Endothelial cell of umbilical vein (primary cell): ENCODE results near the gene PRDM16. TPM values are rescaled to one million over a fixed set of nuclear protein-coding genes. Genes with fewer than 3 reads are reported as not detected.

Experiments
- BruUV-seq: library from RNA; stranded (reverse); fragments of 400-500 nt; replicated peaks from 2 replicates; lab custom pipeline; 2021; lab: Mats Ljungman, UMichigan
- CTCF ChIA-PET: fragments of 300-600, 350-600 bp; sonication (Branson Sonifier 250); formaldehyde crosslinking; loops from one replicate; lab custom pipeline; 2021; ENCODE audit warnings: antibody characterized with exemption, inconsistent platforms; lab: Charles Lee
- POLR2A ChIA-PET: fragments of 300-600, 350-600 bp; sonication (Branson Sonifier 250); formaldehyde crosslinking; loops from one replicate; lab custom pipeline; 2021; ENCODE audit warnings: antibody characterized with exemption, inconsistent platforms; lab: Charles Lee
- DNase-seq: peaks from one replicate; pipeline ENCODE4 v3.0.0-alpha.2; 2011; ENCODE audit warnings: low read depth, low spot score
- FAIRE-seq: peaks from 2 replicates; lab custom pipeline; 2011; peaks lifted over from hg19 to GRCh38; lab: Jason Lieb, UNC
- H2AFZ ChIP-seq: 2 replicates; pipeline ENCODE4 v1.6.0; 2012; ENCODE audit warnings: low read depth, low read length, control low read depth, inconsistent platforms
- H3K27ac ChIP-seq: 2 replicates; pipeline ENCODE4 v1.5.1; 2011; ENCODE audit warnings: low read depth, mild to moderate bottlenecking, control low read depth, low read length, moderate library complexity; ENCODE audit not compliant: insufficient read depth
- H3K27me3 ChIP-seq, 2 experiments: 2 replicates each; pipeline versions ENCODE4 v1.6.0 to v1.6.1; 2011; ENCODE audit warnings: low read length in 2 of 2, mixed read lengths in 1 of 2; ENCODE audit not compliant: control insufficient read depth in 2 of 2, insufficient read depth in 2 of 2
- H3K36me3 ChIP-seq, 2 experiments: 2 replicates in 1 of 2; 3 replicates in 1 of 2; pipeline ENCODE4 v1.5.1; 2011; ENCODE audit warnings: low read length in 2 of 2, mild to moderate bottlenecking in 1 of 2, moderate library complexity in 1 of 2; ENCODE audit not compliant: control insufficient read depth in 2 of 2, insufficient read depth in 2 of 2; ENCODE audit errors: extremely low read depth in 1 of 2
- H3K4me1 ChIP-seq: 3 replicates; pipeline ENCODE4 v1.5.1; 2011; ENCODE audit warnings: mild to moderate bottlenecking, low read length; ENCODE audit not compliant: control insufficient read depth, insufficient read depth; ENCODE audit errors: extremely low read depth
- H3K4me2 ChIP-seq: 2 replicates; pipeline ENCODE4 v1.6.1; 2011; ENCODE audit warnings: low read length, control low read depth, mixed read lengths; ENCODE audit not compliant: insufficient read depth
- H3K4me3 ChIP-seq, 3 experiments: fragments of 200-600 bp in 1 of 3; sonication (generic), shearing (Covaris generic) in 1 of 3; replicated peaks in 1 of 3; 2 replicates each; pipeline ENCODE4 v1.5.1; 2011 to 2016; ENCODE audit warnings: control low read depth in 3 of 3, low read length in 3 of 3, mild to moderate bottlenecking in 2 of 3, inconsistent platforms in 1 of 3, low read depth in 1 of 3, moderate library complexity in 1 of 3; ENCODE audit not compliant: insufficient read depth in 1 of 3
- H3K79me2 ChIP-seq: 2 replicates; pipeline ENCODE4 v1.6.0; 2012; ENCODE audit warnings: low read length, inconsistent platforms; ENCODE audit not compliant: control insufficient read depth, insufficient read depth
- H3K9ac ChIP-seq: replicated peaks from 2 replicates; pipeline ENCODE3; 2011; ENCODE audit warnings: low read length, control low read depth; ENCODE audit not compliant: insufficient read depth; ENCODE audit errors: extremely low read depth
- H3K9me1 ChIP-seq: replicated peaks from 3 replicates; pipeline ENCODE4 v1.6.0; 2011; ENCODE audit warnings: mild to moderate bottlenecking, low read length; ENCODE audit not compliant: control insufficient read depth, insufficient read depth; ENCODE audit errors: extremely low read depth
- H3K9me3 ChIP-seq: replicated peaks from 2 replicates; pipeline ENCODE4 v1.5.1; 2012; ENCODE audit warnings: low read length, inconsistent platforms; ENCODE audit not compliant: control insufficient read depth, insufficient read depth
- H4K20me1 ChIP-seq: replicated peaks from 2 replicates; pipeline ENCODE3; 2011; ENCODE audit warnings: mild to moderate bottlenecking, low read length; ENCODE audit not compliant: control insufficient read depth, insufficient read depth; ENCODE audit errors: extremely low read depth
- CTCF ChIP-seq, 2 donors: IDR thresholded peaks; 1 replicate in 1 of 2; 2 replicates in 1 of 2; pipeline ENCODE4 v1.5.1; 2011; ENCODE audit warnings: low read length in 2 of 2, mild to moderate bottlenecking in 2 of 2, moderate library complexity in 2 of 2, control low read depth in 1 of 2, inconsistent platforms in 1 of 2, low read depth in 1 of 2; ENCODE audit not compliant: insufficient read depth in 1 of 2; ENCODE audit errors: extremely low read depth in 1 of 2
- EZH2 ChIP-seq: IDR thresholded peaks from 2 replicates; pipeline ENCODE4 v1.6.1; 2012; ENCODE audit warnings: borderline replicate concordance, low read depth, mild to moderate bottlenecking, moderate library complexity, low read length, inconsistent platforms; ENCODE audit not compliant: severe bottlenecking
- FOS ChIP-seq: IDR thresholded peaks from 2 replicates; pipeline ENCODE4 v1.6.1; 2011; ENCODE audit warnings: mild to moderate bottlenecking, low read length, moderate library complexity, borderline replicate concordance; ENCODE audit not compliant: insufficient read depth
- GATA2 ChIP-seq: IDR thresholded peaks from 2 replicates; pipeline ENCODE4 v1.7.0; 2011; ENCODE audit warnings: low read depth, mild to moderate bottlenecking, moderate library complexity, mixed read lengths, low read length; ENCODE audit not compliant: insufficient read length, insufficient read depth
- JUN ChIP-seq: IDR thresholded peaks from 2 replicates; pipeline ENCODE4 v1.6.1; 2011; ENCODE audit warnings: borderline replicate concordance, low read depth; ENCODE audit not compliant: insufficient read length, insufficient read depth
- MAX ChIP-seq: IDR thresholded peaks from 2 replicates; pipeline ENCODE4 v1.6.1; 2011; ENCODE audit not compliant: insufficient read depth, insufficient read length
- MYC ChIP-seq: IDR thresholded peaks from one replicate; pipeline ENCODE4 v1.6.1; 2011; ENCODE audit warnings: mild to moderate bottlenecking, low read depth, low read length
- POLR2A ChIP-seq: IDR thresholded peaks from 2 replicates; pipeline ENCODE4 v1.6.1; 2012; ENCODE audit warnings: low read depth, mild to moderate bottlenecking, control low read depth, low read length
- POLR2AphosphoS5 ChIP-seq: IDR thresholded peaks from 2 replicates; pipeline ENCODE4 v1.6.1; 2012; ENCODE audit warnings: low read depth, mild to moderate bottlenecking, control low read depth, low read length, moderate library complexity; ENCODE audit not compliant: insufficient read depth
- dilution Hi-C: fragments of 300-500 bp; cut with MboI; formaldehyde crosslinking; loops from one replicate; pipeline ENCODE4 v1.15.0; 2019; ENCODE audit warnings: low sequenced_read_pairs; ENCODE audit not compliant: extremely low pct_ligation_motif_present
- intact Hi-C: fragments of 100-400 bp; cut with micrococcal nuclease; formaldehyde crosslinking; loops from one replicate; pipeline ENCODE4 v1.10.0; 2022
- polyA plus RNA-seq, 4 experiments: library from polyadenylated mRNA; depleted of rRNA in 3 of 4; stranded (reverse) in 3 of 4; unstranded in 1 of 4; fragments of >200 nt; gene quantifications; 2 replicates each; pipeline versions ENCODE4 v1.2.1 to v1.2.3, GENCODE V29; 2011 to 2012; ENCODE audit warnings: missing spikeins in 1 of 4
- total RNA-seq: library from RNA; stranded (reverse); gene quantifications from 2 replicates; pipeline ENCODE4 v1.2.3, GENCODE V29; 2021

PRDM16 gene
- total and polyA plus RNA-seq, 2 donors (not counting 3 experiments of a cell fraction or from before 2014, with no cell fraction given): not detected

GRCh38 chr1:3483801-3484444 lies 414.9 kb downstream of the PRDM16 start:
- Histone ChIP-seq H2AFZ (no peak overlapping the region), H4K20me1 (no peaks in the 10 kb centered on the region), H3K79me2 (no peaks in the 10 kb centered on the region), H3K4me1 (no peaks in the 10 kb centered on the region), H3K9me3 (no peaks in the 10 kb centered on the region), H3K9ac (no peak overlapping the region), H3K4me3 (no peak overlapping the region), H3K27ac (no peak overlapping the region), H3K4me2 (no peak overlapping the region), H3K27me3 (no peaks in the 10 kb centered on the region), H3K36me3 (no peaks in the 10 kb centered on the region), H3K9me1 (no peaks in the 10 kb centered on the region)
- dilution Hi-C loops: no loop called here
- FAIRE-seq: peak; percentile 12
- intact Hi-C loops: loop anchor here (1.0 kb wide), 1 partner anchor 31 kb away; no protein-coding TSS in a partner anchor
- ChIA-PET POLR2A (no interaction called here), CTCF (interaction anchor here (1.0 to 3.5 kb wide), 3 partner anchors 31 to 241 kb away, joined by 3 to 57 read pairs (median 13); no protein-coding TSS in a partner anchor)
- TF ChIP-seq CTCF (IDR thresholded peaks at IDR 0.05; ENCODE audit: extremely low read depth in 1 of 2, insufficient read depth in 1 of 2, low read depth in 1 of 2, low read length in 2 of 2) (peak; percentile 76 to 91), JUN (no peak), POLR2AphosphoS5 (peak; percentile 5)
- BruUV-seq: no TSS peak
- DNase-seq: peak; percentile 25

- H3K27me3 ChIP-seq: no peaks in the 10 kb centered on the region
- no peaks in the 10 kb centered on the region for H3K4me1 ChIP-seq
- H3K79me2 ChIP-seq: no peaks in the 10 kb centered on the region
- ChIA-PET POLR2A (no interaction called here), CTCF (interaction anchor here (1.0 to 3.5 kb wide), 5 partner anchors 13 to 240 kb away, joined by 3 to 57 read pairs (median 7); no protein-coding TSS in a partner anchor)
- DNase-seq (no peak), FAIRE-seq (no peak)
- intact Hi-C loops: no loop called here
- no TSS peak for BruUV-seq
- dilution Hi-C loops: no loop called here
- H3K4me2 ChIP-seq: no peak overlapping the region
- no peak overlapping the region for H2AFZ ChIP-seq
- no peaks in the 10 kb centered on the region for H3K36me3 ChIP-seq
- no peaks in the 10 kb centered on the region for H3K9me3 ChIP-seq
- H4K20me1 ChIP-seq: no peaks in the 10 kb centered on the region
- no peak overlapping the region for H3K9ac ChIP-seq
- TF ChIP-seq GATA2 (no peak), MYC (no peak), FOS (no peak), POLR2AphosphoS5 (no peak), MAX (no peak), JUN (no peak), CTCF (IDR thresholded peaks at IDR 0.05; ENCODE audit: extremely low read depth in 1 of 2, insufficient read depth in 1 of 2, low read depth in 1 of 2, low read length in 2 of 2) (no peak), POLR2A (no peak), EZH2 (no peak)
- H3K4me3 ChIP-seq: no peak overlapping the region
- no peaks in the 10 kb centered on the region for H3K9me1 ChIP-seq
- H3K27ac ChIP-seq: no peak overlapping the region
Measured at GRCh38 chr1:3485016-3485415, 416.0 kb downstream of the PRDM16 start.
